ENCODE results near the gene EDDM3A. TPM values are rescaled to one million over a fixed set of nuclear protein-coding genes. Genes with fewer than 3 reads are reported as not detected.
"Not testable (repeated sequence)": the region's sequence is repeated elsewhere in the genome, so short reads cannot be mapped to it uniquely, and the experiment has no call there.

EDDM3A gene
- total RNA-seq, 3 donors from 2014 or later, result not detected

GRCh38 chr14:20750194-20750593 lies 4.5 kb downstream of the EDDM3A start:
- no peak for DNase-seq
- no peak overlapping the region for H3K4me3 ChIP-seq
- no peaks in the 10 kb centered on the region for H3K4me1 ChIP-seq (ENCODE audit: low read depth)
- peaks cover 11% of the 10 kb centered on the region for H3K9me3 ChIP-seq
- intact Hi-C loops (cut with DNase I, micrococcal nuclease), result no loop called here
- no peak for ATAC-seq
- no peak for TF ChIP-seq CTCF (IDR thresholded peaks at IDR 0.05)
- H3K36me3 ChIP-seq (ENCODE audit: low read depth), result no peaks in the 10 kb centered on the region

GRCh38 chr14:20751963-20752562 lies 6.4 kb downstream of the EDDM3A start:
- no peak for TF ChIP-seq CTCF (IDR thresholded peaks at IDR 0.05)
- H3K4me3 ChIP-seq, result no peak overlapping the region
- H3K9me3 ChIP-seq, result peaks cover 11% of the 10 kb centered on the region
- H3K36me3 ChIP-seq (ENCODE audit: low read depth), result no peaks in the 10 kb centered on the region
- intact Hi-C loops (cut with DNase I, micrococcal nuclease), result no loop called here
- H3K4me1 ChIP-seq (ENCODE audit: low read depth), result no peaks in the 10 kb centered on the region
- ATAC-seq (no peak), DNase-seq (no peak)

- H3K4me3 ChIP-seq, result no peak overlapping the region
- intact Hi-C loops (cut with DNase I, micrococcal nuclease), result no loop called here
- DNase-seq (no peak), ATAC-seq (no peak)
- no peaks in the 10 kb centered on the region for H3K36me3 ChIP-seq (ENCODE audit: low read depth)
- no peak for TF ChIP-seq CTCF (IDR thresholded peaks at IDR 0.05)
- no peaks in the 10 kb centered on the region for H3K4me1 ChIP-seq (ENCODE audit: low read depth)
- H3K9me3 ChIP-seq, result peaks cover 11% of the 10 kb centered on the region
These were observed 8.6 kb downstream of the EDDM3A start for GRCh38 chr14:20754308-20754707.

DNA sequence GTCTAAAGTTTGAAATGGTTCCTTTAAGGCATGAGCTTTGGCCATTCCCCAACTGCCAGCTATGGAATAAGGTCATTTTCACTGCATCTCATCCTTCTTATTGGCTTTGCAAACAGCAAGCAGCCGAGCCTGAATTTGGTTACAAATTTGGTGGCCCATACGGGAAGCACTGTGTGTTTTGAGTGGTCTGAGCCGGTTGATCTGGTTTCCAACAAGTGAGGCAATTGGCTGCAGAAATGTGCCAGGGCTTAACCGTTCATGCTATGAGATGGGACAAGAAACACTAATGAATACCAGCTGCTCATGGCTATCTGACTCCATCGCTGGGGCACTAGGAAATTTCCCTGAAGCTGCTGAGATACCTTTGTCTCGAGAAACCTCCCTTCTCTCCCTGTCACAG lies 9.3 kb downstream of the EDDM3A start:
- Histone ChIP-seq H3K36me3 (ENCODE audit: low read depth) (no peaks in the 10 kb centered on the region), H3K4me1 (ENCODE audit: low read depth) (no peaks in the 10 kb centered on the region), H3K4me3 (no peak overlapping the region), H3K9me3 (peaks cover 11% of the 10 kb centered on the region)
- ATAC-seq (no peak), DNase-seq (no peak)
- no peak for TF ChIP-seq CTCF (IDR thresholded peaks at IDR 0.05)
- intact Hi-C loops (cut with DNase I, micrococcal nuclease), result no loop called here

GRCh38 chr14:20757965-20758364 lies 12.3 kb downstream of the EDDM3A start:
- Histone ChIP-seq H3K4me3 (no peak overlapping the region), H3K9me3 (no peaks in the 10 kb centered on the region), H3K36me3 (ENCODE audit: low read depth) (no peaks in the 10 kb centered on the region), H3K4me1 (ENCODE audit: low read depth) (no peaks in the 10 kb centered on the region)
- intact Hi-C loops (cut with DNase I, micrococcal nuclease), result no loop called here
- DNase-seq, result peak in 1 of 3 donors; percentile 74
- no peak for ATAC-seq
- TF ChIP-seq CTCF (IDR thresholded peaks at IDR 0.05), result no peak

DNA sequence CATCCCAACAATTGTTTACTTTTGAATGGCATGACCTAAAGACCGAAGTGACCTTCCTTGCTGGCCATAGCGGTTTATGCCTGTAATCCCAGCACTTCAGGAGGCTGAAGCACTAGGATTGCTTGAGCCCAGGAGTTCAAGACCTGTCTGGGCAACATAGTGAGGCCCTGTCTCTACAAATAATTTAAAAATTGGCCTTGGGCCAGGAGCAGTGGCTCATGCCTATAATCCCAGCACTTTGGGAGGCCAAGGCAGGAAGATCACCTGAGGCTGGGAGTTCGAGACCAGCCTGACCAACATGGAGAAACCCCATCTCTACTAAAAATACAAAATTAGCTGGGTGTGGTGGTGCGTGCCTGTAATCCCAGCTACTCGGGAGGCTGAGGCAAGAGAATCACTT lies 13.8 kb downstream of the EDDM3A start:
- H3K4me1 ChIP-seq (ENCODE audit: low read depth); DNase-seq; intact Hi-C loops (cut with DNase I, micrococcal nuclease); H3K4me3 ChIP-seq; H3K36me3 ChIP-seq (ENCODE audit: low read depth); ATAC-seq; H3K9me3 ChIP-seq: not testable (repeated sequence)

Data from mucosa of descending colon (tissue), 3 donors.